Measurements from ENCODE around the gene RRP8. TPM values are rescaled to one million over a fixed set of nuclear protein-coding genes. Genes with fewer than 3 reads are reported as not detected.
A peak's percentile ranks its signal among the peaks of the same experiment; 100 is the strongest.

Gene RRP8
- total RNA-seq: 13.2 and 23.7 TPM in 2 replicates

DNA sequence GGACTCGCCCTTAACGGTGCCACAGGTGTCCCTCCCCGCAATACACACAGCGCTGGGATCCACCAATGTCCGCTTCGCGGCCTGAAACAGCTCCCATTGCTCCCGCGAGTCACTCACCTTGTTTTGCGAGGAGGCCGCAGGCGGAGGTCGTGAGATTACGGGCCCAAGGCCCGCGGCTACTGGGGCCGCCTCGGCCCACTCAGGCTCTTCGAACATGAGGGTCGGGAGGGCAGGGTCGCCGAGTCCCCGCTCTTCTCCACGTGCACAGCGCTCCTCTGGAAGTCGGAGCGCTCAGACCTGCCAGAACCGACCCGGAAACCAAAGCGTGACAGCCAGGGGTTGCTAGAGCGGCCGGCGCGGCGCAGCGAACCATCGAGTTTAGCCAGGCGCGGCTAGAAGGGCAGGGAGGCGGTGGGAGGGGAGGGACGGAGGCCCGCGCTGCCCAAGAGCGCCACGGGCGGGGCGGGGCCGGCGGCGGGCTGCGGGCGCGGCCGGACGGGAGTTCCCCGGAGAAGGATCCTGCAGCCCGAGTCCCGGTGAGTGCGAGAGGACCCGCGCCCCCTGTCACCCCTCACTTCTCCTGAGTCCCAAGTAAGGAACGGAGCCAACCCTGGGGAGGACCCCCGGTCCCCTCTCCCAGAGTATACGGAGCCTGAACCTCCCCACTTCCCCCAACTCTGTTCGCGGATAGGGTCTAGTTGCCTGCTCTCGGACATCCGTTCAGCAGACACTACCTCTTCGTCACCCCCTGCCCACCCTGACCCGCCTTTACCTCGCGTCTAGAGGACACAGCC is at the start of gene RRP8, which contains the start of gene ILK:
RRP8 (minus strand) TSS at position 330 of the 794 bp plus-strand sequence; CDS start at position 216, 114 bp downstream.
ILK (plus strand) TSS at position 488 of the 794 bp plus-strand sequence. CDS start 498 bp downstream, outside the sequence.
- DNase-seq (ENCODE audit: low read depth, low spot score): peak; percentile 73

- no peak for DNase-seq (ENCODE audit: low read depth, low spot score)
Observed at GRCh38 chr11:6653097-6653496, 49.7 kb upstream of the RRP8 start.

DNA sequence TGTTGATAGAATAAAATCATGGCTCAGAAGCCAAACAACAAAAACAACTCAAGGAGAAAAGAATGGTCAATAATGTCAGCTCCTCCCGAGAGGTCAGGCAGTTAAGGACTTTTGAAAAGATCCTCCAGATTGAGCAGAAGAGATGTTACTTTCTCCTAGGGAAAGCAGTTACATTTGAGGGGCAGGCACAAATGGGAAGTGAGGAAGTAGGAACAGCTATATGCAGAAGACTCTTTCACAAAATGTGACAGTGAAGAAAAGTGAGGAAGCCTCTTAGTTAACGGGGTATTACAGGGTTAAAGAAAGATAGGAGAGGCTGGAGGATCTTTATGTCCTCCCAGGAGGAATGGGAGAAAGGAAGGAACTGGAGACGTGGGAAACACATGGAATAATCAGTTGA is 48.8 kb upstream of the RRP8 start:
- no peak for DNase-seq (ENCODE audit: low read depth, low spot score)

- no peak for DNase-seq (ENCODE audit: low read depth, low spot score)
Observed at GRCh38 chr11:6650980-6651379, 47.6 kb upstream of the RRP8 start.

GRCh38 chr11:6650104-6650503 is 46.7 kb upstream of the RRP8 start:
- DNase-seq (ENCODE audit: low read depth, low spot score): no peak

GRCh38 chr11:6648501-6648900 is 45.1 kb upstream of the RRP8 start:
- no peak for DNase-seq (ENCODE audit: low read depth, low spot score)

- no peak for DNase-seq (ENCODE audit: low read depth, low spot score)
Observed at GRCh38 chr11:6647836-6648235, 44.4 kb upstream of the RRP8 start.

- no peak for DNase-seq (ENCODE audit: low read depth, low spot score)
Observed at GRCh38 chr11:6646918-6647679, 43.7 kb upstream of the RRP8 start.

GRCh38 chr11:6646576-6646917 is 43.1 kb upstream of the RRP8 start:
- no peak for DNase-seq (ENCODE audit: low read depth, low spot score)

DNA sequence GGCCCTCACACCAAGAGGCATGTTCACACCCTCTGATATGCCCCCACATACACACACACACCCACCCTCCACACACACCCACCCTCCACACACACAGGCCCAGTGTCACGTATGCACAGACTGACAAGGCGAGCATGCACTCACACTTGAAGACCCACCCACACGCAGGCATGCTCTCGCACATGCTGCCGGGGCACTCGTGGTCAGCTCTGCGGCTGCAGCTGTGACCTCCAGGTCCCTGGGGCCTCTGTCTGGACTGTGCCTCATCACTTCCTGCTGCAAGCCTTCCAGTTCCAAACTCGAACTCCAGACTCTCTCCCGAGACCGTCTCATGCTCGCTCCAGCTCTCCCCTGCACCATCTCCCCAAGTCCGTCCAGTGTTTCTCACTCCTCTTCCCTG is 42.7 kb upstream of the RRP8 start:
- DNase-seq (ENCODE audit: low read depth, low spot score): no peak

DNA sequence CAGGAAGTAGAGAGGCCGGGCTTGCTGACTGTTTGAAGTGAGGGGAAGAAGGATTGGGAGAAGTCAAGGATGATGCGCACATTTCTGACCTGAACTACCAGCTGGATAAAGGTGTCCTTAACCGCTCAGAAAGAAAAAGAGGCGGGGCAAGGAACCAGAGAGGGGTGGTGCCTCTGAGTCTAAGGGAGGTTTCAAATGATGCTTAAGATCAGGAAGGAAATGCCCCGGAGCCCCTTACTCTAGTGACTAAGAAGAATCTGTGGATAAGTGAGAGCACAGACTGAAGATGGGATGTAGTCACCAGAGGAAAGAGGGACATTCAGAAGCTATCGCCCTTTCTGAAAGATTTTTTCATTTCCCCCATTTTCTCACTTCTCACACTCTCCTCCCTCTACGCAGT is 39.5 kb upstream of the RRP8 start:
- DNase-seq (ENCODE audit: low read depth, low spot score): no peak

DNA sequence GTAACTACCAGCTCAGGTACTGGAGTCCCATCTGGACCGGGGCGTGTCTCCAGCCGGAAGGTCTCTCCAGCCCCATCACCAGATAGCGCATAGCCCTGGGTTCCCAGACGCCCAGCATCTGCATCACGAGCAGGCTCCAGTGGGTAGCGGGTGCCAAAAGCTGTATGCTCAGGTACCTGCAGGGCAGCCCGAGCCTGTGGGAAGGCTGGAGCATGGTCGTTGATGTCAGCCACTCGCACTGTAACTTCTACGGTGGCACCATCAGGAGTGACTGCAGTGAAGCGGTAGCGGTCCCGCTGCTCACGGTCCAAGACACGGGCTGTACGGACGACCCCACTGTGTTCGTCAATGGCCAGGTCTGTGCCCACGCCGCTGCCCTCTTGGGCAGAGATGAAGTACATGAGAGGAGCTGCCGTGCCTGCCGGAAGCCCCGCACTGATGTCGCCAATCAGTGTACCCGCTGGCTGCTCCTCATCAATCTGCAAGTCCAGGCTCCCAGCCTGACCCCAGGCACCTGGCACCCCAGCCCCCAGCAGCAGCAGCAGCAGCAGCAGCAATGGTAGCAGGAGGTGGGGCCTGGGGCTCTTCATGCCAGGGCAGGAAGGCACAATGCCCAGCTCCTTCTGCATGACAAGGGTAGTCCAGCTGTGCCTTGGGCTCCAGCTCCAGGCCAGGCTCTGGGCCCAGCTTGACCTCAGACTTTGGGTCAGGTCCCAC is 37.7 kb upstream of the RRP8 start:
- no peak for DNase-seq (ENCODE audit: low read depth, low spot score)

GRCh38 chr11:6640036-6640984 is 36.9 kb upstream of the RRP8 start:
- no peak for DNase-seq (ENCODE audit: low read depth, low spot score)

DNA sequence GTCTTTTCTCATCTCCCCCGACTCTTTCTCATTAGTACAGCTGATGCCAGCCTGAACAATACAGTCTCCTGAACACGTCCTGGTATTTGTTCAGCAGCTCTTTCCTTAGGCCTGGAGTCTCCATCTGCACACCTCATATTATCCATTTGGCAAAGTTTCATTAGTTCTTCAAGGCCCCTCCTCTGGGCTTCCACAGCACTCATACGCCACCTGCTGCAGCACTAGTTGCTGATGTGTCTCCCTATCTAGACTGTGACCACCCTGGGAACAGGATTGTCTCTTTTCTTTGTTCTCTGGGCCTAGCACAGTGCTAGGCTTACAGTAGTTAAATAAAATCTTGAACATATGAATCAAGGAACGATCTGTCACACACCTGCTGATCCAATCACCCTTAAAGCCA is 35.0 kb upstream of the RRP8 start:
- no peak for DNase-seq (ENCODE audit: low read depth, low spot score)

DNA sequence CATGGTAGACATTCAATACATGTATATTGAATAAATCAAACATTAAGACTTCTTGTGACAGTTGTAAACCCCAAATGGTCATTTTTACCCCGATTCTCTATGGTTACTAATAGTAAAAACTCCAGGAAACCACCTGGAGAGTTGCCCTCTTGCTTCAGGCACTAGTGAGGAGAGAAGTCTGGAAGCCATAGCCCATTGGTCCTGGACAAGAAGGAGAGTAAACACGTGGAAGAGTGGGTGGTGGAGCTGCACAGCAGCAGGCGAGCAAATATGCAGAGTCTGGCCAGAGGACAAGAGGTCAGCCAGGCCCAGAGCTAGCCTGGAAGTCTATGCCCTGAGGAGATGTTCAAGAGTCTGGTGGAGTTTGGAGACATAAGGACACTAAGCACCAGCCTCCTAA is 34.5 kb upstream of the RRP8 start:
- DNase-seq (ENCODE audit: low read depth, low spot score): no peak

GRCh38 chr11:6636480-6636879 is 33.1 kb upstream of the RRP8 start:
- no peak for DNase-seq (ENCODE audit: low read depth, low spot score)

- DNase-seq (ENCODE audit: low read depth, low spot score): peak; percentile 97
Observed at GRCh38 chr11:6635082-6635932, 31.9 kb upstream of the RRP8 start.

GRCh38 chr11:6634534-6634933 is 31.1 kb upstream of the RRP8 start:
- no peak for DNase-seq (ENCODE audit: low read depth, low spot score)

DNA sequence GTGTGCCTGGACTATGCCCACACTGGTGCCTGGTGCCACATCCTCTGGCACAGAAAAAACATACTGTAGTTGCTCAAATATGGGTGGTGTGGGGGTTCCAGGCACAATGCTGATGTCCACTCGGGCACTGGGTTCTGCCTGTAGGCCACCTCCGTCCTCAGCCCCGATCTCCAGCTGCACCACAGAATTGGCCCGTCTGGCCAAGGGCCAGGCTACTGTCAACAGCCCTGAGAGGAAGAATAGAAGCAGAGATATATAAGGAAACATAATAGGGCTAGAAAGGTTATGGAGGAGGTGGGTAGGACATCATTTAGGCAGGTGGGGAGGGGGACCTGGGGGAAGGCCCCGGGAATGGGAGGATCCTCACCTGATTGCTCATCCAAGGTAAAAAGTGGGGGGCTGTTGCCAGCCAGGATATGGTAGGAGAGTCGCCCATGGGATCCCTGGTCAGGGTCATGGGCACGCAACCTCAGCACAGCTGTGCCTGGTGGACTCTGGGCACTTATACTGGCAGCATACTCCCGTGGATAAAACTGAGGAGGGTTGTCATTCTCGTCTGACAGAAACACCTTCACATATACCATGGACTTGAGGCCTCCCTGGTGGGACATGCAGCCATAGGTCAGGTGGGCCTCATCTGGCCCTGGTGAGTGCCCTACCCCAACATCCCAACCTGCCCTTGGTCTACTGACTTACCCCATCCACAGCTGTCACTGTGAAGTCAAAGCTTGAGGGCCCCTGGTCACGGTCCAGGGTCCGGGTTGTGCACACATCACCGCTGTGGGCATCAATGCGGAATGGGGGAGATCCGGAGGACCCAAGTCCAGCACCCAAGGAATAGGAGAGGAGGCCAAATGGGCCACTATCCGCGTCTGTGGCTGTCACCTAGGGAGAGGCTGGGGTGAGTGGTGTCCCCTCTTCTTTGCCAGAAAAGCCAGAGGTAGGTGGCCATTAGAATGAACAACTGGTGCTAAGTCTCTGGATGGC is 30.3 kb upstream of the RRP8 start:
- no peak for DNase-seq (ENCODE audit: low read depth, low spot score)
